BLaER1 (cell line): ENCODE data around the gene CFAP77.

Experiments
- H3K27ac ChIP-seq: shearing (Covaris generic); formaldehyde crosslinking; 2 replicates; pipeline ENCODE4 v1.8.1; 2022
- H3K27me3 ChIP-seq: shearing (Covaris generic); formaldehyde crosslinking; 2 replicates; pipeline ENCODE4 v1.8.1; 2022
- H3K36me3 ChIP-seq: shearing (Covaris generic); formaldehyde crosslinking; 2 replicates; pipeline ENCODE4 v1.8.1; 2022
- H3K4me1 ChIP-seq: shearing (Covaris generic); formaldehyde crosslinking; 2 replicates; pipeline ENCODE4 v1.8.1; 2022
- H3K4me2 ChIP-seq: shearing (Covaris generic); formaldehyde crosslinking; 2 replicates; pipeline ENCODE4 v1.8.1; 2022
- H3K4me3 ChIP-seq: shearing (Covaris generic); formaldehyde crosslinking; 2 replicates; pipeline ENCODE4 v1.8.1; 2022
- H3K9ac ChIP-seq: shearing (Covaris generic); formaldehyde crosslinking; 2 replicates; pipeline ENCODE4 v1.8.1; 2022
- H3K9me3 ChIP-seq: shearing (Covaris generic); formaldehyde crosslinking; 2 replicates; pipeline ENCODE4 v1.8.1; 2022
- H4K20me1 ChIP-seq: shearing (Covaris generic); formaldehyde crosslinking; 2 replicates; pipeline ENCODE4 v1.8.1; 2022
- Cebpa-rat ChIP-seq: shearing (Covaris generic); IDR thresholded peaks from 2 replicates; pipeline ENCODE4 v1.8.1; 2022

Gene CFAP77

DNA sequence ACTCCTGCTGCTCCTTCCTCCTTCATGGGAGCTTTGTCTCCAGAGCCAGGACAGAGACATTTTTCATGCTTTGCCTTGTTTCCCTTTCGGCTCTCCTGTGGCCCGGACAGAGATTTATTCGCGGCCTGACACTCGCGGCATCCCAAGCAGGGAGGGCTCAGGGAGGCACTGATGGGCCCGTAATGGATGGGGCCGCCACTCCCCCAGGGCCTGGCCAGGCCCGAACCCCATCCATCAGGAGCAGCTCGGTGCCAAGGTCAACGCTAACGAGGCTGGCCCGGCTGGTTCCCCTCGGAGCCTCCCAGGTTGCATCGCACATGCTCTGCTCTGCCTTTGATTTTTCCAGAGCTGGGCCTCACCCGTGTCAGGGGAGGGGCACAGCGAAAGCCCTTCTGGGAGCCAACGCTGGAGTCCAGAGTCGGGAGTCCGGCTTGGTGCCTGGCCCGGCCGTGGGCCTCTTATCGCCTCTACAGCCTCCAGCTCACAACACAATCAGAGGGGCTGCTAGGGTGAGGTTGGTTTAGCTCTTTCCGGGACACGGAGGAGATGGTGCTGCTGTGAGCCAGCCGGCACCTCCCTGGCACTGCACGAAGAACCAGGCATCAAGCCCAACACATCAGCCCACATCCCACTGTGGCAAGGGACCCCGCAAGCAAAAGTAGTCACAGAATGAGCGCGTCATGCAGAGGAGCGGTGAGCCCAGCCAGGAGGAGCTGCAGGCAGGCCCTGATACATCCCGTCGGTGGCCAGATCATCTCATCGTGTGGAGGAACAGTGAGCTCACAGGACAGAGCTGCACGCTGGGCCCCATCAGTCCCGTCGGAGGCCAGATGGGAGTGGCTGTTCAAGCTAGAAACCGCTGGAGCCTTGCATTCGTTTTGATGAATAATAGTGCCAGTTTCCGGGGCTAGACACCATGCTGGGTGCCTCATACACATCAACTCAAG is 100.2 kb downstream of the CFAP77 start:
- Histone ChIP-seq H3K4me3 (no peak overlapping the region), H3K4me1 (peaks cover 22% of the 10 kb centered on the region), H3K27ac (no peak overlapping the region), H3K9ac (no peak overlapping the region), H3K4me2 (no peak overlapping the region), H4K20me1 (no peaks in the 10 kb centered on the region), H3K36me3 (no peaks in the 10 kb centered on the region), H3K9me3 (no peaks in the 10 kb centered on the region), H3K27me3 (no peaks in the 10 kb centered on the region)
- TF ChIP-seq Cebpa-rat: no peak

DNA sequence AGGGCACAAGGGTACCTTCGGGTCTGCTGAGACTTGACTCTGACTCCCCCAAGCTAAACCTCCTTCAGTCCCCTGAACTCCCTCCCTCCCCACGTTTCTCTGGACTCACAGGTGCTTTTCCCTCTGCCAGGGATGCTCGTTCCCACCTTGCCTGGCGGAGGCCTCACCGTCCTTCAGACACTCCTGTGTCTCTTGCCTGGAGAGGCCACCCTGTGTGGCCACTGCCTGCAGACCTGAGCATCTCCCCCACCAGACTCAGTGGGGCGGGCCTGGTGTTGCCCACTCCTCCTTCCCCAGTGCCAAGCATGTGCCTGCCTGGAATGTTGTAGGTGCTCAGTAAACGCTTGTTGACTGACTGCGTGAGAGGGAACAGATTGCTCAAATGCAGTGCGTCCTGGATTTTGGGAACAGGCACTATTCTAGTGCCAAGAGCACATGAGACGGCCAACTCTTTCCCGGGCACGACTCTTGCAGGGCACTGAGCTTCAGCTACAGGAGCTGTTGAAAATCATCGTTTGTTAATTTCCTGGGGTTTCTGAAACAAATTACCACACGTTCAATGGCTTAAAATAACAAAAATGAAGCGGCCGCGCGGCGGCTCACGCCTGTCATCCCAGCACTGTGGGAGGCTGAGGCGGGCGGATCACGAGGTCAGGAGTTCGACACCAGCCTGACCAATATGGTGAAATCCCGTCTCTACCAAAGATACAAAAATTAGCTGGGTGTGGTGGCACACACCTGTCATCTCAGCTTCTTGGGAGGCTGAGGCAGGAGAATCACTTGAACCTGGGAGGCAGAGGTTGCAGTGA is 101.4 kb downstream of the CFAP77 start:
- H3K4me2 ChIP-seq: no peak overlapping the region
- no peaks in the 10 kb centered on the region for H4K20me1 ChIP-seq
- H3K27ac ChIP-seq: no peak overlapping the region
- H3K9ac ChIP-seq: no peak overlapping the region
- H3K27me3 ChIP-seq: no peaks in the 10 kb centered on the region
- no peak for TF ChIP-seq Cebpa-rat
- H3K4me3 ChIP-seq: no peak overlapping the region
- H3K9me3 ChIP-seq: no peaks in the 10 kb centered on the region
- H3K4me1 ChIP-seq: peaks cover 20% of the 10 kb centered on the region
- no peaks in the 10 kb centered on the region for H3K36me3 ChIP-seq

DNA sequence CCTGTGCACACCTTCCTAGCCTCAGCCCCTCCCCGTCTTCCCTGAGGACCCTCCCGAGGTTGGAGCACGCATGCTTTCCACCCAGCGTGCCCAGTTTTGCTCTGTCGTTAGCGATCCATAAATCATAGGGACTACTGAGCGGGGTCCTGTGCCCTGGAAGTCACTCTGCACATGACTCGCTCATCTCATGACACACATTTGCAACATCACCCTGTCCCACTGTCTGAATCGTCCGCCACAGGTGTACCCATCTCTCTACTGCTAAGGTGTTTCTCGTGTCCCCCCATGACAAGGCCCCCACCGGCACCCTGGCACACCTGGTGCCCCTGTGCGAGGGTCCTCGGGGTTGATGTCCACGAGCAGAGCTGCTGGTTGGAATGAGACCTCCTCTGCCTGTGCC is 103.4 kb downstream of the CFAP77 start:
- H4K20me1 ChIP-seq: no peaks in the 10 kb centered on the region
- H3K27me3 ChIP-seq: no peaks in the 10 kb centered on the region
- peaks cover 1% of the 10 kb centered on the region; the same call in 1 of the 2 replicates for H3K4me1 ChIP-seq
- no peak overlapping the region for H3K27ac ChIP-seq
- TF ChIP-seq Cebpa-rat: no peak
- H3K4me3 ChIP-seq: no peak overlapping the region
- no peaks in the 10 kb centered on the region for H3K36me3 ChIP-seq
- no peak overlapping the region for H3K4me2 ChIP-seq
- no peak overlapping the region for H3K9ac ChIP-seq
- no peaks in the 10 kb centered on the region for H3K9me3 ChIP-seq

DNA sequence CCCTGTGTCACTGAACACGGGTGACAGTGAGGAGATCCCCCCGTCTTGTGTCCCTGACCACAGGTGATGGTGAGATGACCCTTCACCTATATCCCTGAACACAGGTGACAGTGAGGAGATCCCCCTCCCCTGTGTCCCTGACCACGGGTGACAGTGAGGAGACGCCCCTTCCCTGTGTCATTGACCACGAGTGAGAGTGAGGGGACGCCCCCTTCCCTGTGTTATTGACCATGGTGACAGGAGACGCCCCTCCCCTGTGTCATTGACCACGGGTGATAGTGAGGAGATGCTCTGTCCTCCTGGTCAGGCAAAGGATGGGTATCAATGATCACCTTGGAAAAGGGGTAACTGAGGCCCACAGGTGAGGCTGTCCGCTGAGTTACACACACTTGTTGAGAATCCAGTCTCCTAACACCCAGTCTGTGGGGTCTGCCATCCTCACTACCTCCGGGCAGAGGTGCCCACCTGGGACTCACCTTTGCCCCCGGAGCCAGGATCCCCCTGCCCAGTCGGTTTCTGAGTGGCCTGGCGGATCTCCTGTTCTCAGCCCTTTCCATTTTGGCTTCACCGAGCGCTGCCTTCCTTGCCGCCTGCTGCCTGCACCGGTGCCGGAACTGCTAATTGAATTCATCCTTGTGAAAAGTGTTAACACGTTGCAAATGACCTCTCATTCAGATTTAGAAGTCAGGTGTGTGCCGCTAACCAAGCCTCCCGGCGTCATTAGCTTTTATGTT is 104.2 kb downstream of the CFAP77 start:
- Histone ChIP-seq H3K4me1 (no peaks in the 10 kb centered on the region), H3K27me3 (no peaks in the 10 kb centered on the region), H3K4me2 (no peak overlapping the region), H3K4me3 (no peak overlapping the region), H3K36me3 (no peaks in the 10 kb centered on the region), H4K20me1 (no peaks in the 10 kb centered on the region), H3K27ac (no peak overlapping the region), H3K9ac (no peak overlapping the region), H3K9me3 (no peaks in the 10 kb centered on the region)
- TF ChIP-seq Cebpa-rat: no peak

- H3K4me3 ChIP-seq: no peak overlapping the region
- H3K27me3 ChIP-seq: no peaks in the 10 kb centered on the region
- TF ChIP-seq Cebpa-rat: no peak
- H3K4me2 ChIP-seq: no peak overlapping the region
- H3K9ac ChIP-seq: no peak overlapping the region
- H3K9me3 ChIP-seq: no peaks in the 10 kb centered on the region
- H3K36me3 ChIP-seq: no peaks in the 10 kb centered on the region
- no peaks in the 10 kb centered on the region for H4K20me1 ChIP-seq
- no peak overlapping the region for H3K27ac ChIP-seq
- H3K4me1 ChIP-seq: no peaks in the 10 kb centered on the region
Measured at GRCh38 chr9:132514821-132515220, 104.8 kb downstream of the CFAP77 start.

GRCh38 chr9:132516301-132516700 is 106.3 kb downstream of the CFAP77 start:
- Histone ChIP-seq H3K4me1 (no peaks in the 10 kb centered on the region), H3K36me3 (no peaks in the 10 kb centered on the region), H3K27ac (no peak overlapping the region), H3K4me2 (no peak overlapping the region), H3K4me3 (no peak overlapping the region), H3K9ac (no peak overlapping the region), H4K20me1 (no peaks in the 10 kb centered on the region), H3K9me3 (no peaks in the 10 kb centered on the region), H3K27me3 (no peaks in the 10 kb centered on the region)
- no peak for TF ChIP-seq Cebpa-rat

DNA sequence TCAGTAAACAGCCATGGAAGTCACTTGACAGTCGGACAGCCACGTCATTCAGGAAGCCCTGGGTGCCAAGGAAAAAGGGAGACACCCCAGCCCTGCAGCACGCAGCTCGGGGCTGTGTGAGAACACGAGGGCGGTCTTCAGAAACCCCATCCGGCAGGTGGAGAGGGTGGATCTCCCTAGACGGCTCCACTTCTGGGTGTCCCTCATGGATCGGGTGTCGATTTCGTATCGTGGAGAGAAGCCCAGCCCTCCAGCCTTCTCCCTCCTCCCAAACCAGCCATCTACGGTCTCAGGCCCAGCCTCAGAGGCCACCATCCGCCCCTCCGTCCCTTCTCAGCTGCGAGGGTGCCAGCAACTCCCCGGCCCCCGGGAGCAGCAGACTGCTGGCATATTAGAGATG is 106.9 kb downstream of the CFAP77 start:
- Histone ChIP-seq H3K9me3 (no peaks in the 10 kb centered on the region), H3K27ac (no peak overlapping the region), H3K4me1 (no peaks in the 10 kb centered on the region), H3K9ac (no peak overlapping the region), H3K4me3 (no peak overlapping the region), H3K4me2 (no peak overlapping the region), H3K27me3 (no peaks in the 10 kb centered on the region), H4K20me1 (no peaks in the 10 kb centered on the region), H3K36me3 (no peaks in the 10 kb centered on the region)
- no peak for TF ChIP-seq Cebpa-rat

- no peak for TF ChIP-seq Cebpa-rat
- no peak overlapping the region for H3K4me2 ChIP-seq
- H3K36me3 ChIP-seq: no peaks in the 10 kb centered on the region
- no peaks in the 10 kb centered on the region for H4K20me1 ChIP-seq
- H3K4me3 ChIP-seq: no peak overlapping the region
- H3K9me3 ChIP-seq: no peaks in the 10 kb centered on the region
- no peaks in the 10 kb centered on the region for H3K4me1 ChIP-seq
- H3K9ac ChIP-seq: no peak overlapping the region
- no peaks in the 10 kb centered on the region for H3K27me3 ChIP-seq
- no peak overlapping the region for H3K27ac ChIP-seq
Measured at GRCh38 chr9:132517815-132518550, 108.0 kb downstream of the CFAP77 start.

DNA sequence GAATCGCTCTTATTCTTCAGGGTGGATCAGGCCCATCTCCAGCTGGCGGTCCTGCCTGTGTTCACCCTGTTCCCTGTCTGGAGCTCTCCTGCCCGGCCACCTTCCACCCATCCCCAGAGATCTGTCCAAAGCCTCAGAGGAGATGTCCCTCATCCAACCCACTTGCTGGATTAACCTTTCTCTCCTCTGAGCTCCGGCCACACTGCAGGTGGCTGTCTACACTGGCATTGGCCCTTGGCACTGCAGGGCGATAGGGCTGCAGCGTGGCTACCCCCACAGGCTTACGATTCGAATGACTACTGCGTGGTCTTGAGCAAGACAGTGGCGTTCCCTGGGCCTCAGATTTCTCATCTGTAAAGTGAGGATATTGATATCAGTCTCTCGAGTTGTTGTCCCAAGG is 108.6 kb downstream of the CFAP77 start:
- Histone ChIP-seq H4K20me1 (no peaks in the 10 kb centered on the region), H3K4me2 (no peak overlapping the region), H3K27ac (no peak overlapping the region), H3K36me3 (no peaks in the 10 kb centered on the region), H3K9me3 (no peaks in the 10 kb centered on the region), H3K4me1 (no peaks in the 10 kb centered on the region), H3K4me3 (no peak overlapping the region), H3K27me3 (no peaks in the 10 kb centered on the region), H3K9ac (no peak overlapping the region)
- TF ChIP-seq Cebpa-rat: no peak
